GM18907 (cell line): Measurements from ENCODE around the gene ATG4C.
A peak's percentile ranks its signal among the peaks of the same experiment; 100 is the strongest.
"Not testable (repeated sequence)": the region's sequence is repeated elsewhere in the genome, so short reads cannot be mapped to it uniquely, and the experiment has no call there.

ENCODE experiments used
- ATAC-seq: cut with Tn5 transposase; IDR thresholded peaks from one replicate; pipeline ENCODE4 v1.9.1; 2021; ENCODE audit warnings: mild to moderate bottlenecking, moderate library complexity; ENCODE audit not compliant: unreplicated experiment

Gene ATG4C

GRCh38 chr1:62774971-62775595 is 8.8 kb upstream of the ATG4C start:
- no peak for ATAC-seq

- no peak for ATAC-seq
Measured at GRCh38 chr1:62778208-62778607, 5.7 kb upstream of the ATG4C start.

GRCh38 chr1:62781841-62782543 is 1.9 kb upstream of the ATG4C start:
- no peak for ATAC-seq

- not testable (repeated sequence) for ATAC-seq
Measured at GRCh38 chr1:62782544-62783212, 1.3 kb upstream of the ATG4C start.

GRCh38 chr1:62784509-62785365 is 805 bp downstream of the ATG4C start:
- ATAC-seq: peak; percentile 30

- ATAC-seq: no peak
Measured at GRCh38 chr1:62790716-62791115, 6.8 kb downstream of the ATG4C start.

- peak; percentile 51 for ATAC-seq
Measured at GRCh38 chr1:62794053-62794452, 10.1 kb downstream of the ATG4C start.

- ATAC-seq: no peak
Measured at GRCh38 chr1:62796221-62796620, 12.3 kb downstream of the ATG4C start.

- ATAC-seq: no peak
Measured at GRCh38 chr1:62799688-62800087, 15.8 kb downstream of the ATG4C start.

GRCh38 chr1:62800281-62800680 is 16.3 kb downstream of the ATG4C start:
- ATAC-seq: peak; percentile 60

- ATAC-seq: peak; percentile 99
Measured at GRCh38 chr1:62800825-62801306, 16.9 kb downstream of the ATG4C start.

- no peak for ATAC-seq
Measured at GRCh38 chr1:62809788-62810187, 25.9 kb downstream of the ATG4C start.

GRCh38 chr1:62810420-62811274 is 26.7 kb downstream of the ATG4C start:
- peak; percentile 95 for ATAC-seq

GRCh38 chr1:62823556-62823955 is 39.6 kb downstream of the ATG4C start:
- no peak for ATAC-seq

GRCh38 chr1:62826901-62827300 is 43.0 kb downstream of the ATG4C start:
- ATAC-seq: no peak

- ATAC-seq: not testable (repeated sequence)
Measured at GRCh38 chr1:62827786-62828185, 43.9 kb downstream of the ATG4C start.

- no peak for ATAC-seq
Measured at GRCh38 chr1:62832276-62832675, 48.3 kb downstream of the ATG4C start.

GRCh38 chr1:62833529-62833928 is 49.6 kb downstream of the ATG4C start:
- ATAC-seq: no peak

- ATAC-seq: no peak
Measured at GRCh38 chr1:62834400-62834961, 50.5 kb downstream of the ATG4C start.
